ENCODE results near the gene LRRC74B. TPM values are rescaled to one million over a fixed set of nuclear protein-coding genes. Genes with fewer than 3 reads are reported as not detected.

Gene LRRC74B
- total RNA-seq, 1 experiment from 2014 or later: not detected

DNA sequence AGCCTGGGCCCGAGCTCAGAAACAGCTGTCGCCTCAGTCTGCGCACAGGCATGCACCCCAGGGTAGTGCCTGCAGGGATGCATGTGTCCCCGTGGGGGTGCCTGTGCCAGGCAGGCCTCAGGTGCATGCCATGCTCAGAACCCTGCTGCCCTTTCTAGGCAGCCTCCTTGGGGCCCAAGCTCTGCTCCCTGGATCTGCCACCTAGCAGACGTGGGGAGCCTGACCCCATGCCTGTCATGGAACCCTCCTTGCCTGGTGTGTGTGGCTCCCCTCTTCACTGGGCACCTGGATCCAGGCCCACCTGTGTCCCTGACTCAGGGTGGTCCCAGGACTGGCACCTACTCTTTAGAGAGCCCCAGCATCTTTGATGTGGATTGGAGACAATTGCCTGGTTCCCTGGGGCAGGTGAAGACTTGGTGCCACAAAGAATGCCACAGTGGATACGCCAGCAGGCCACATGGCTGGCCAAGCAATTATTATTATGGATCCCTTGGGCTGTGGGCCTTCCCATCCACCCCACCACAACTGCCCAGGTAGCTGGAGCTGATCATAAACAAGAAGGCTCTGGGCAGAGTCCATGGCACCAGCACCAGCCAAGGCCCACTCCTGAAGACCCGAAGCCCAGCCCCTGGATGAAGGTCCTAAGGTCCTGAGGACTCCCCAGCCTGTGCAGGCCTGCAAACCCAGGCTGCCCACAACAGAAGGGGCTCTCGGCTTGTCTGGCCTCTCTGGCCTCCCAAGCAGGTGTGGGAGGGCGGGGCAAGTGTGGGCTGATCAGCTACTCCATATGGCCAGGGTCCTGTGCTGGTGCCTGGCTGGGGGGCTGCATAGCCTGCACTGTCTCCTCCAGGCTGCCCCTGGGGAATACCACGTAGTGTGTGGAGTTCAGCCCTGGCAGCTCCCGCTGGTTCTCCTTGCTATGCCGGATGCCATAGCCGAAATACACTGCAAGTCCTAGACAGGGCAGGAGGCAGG lies 17.2 kb upstream of the LRRC74B start:
- H3K27ac Mint-ChIP-seq (ENCODE audit: unreplicated experiment): no peak overlapping the region
- no TSS peak for BruUV-seq (replicated peaks)
- no peak overlapping the region for H3K4me3 Mint-ChIP-seq (ENCODE audit: low read depth, unreplicated experiment)
- H3K27me3 Mint-ChIP-seq (ENCODE audit: unreplicated experiment): peaks cover 49% of the 10 kb centered on the region
- no peaks in the 10 kb centered on the region for H3K9me3 Mint-ChIP-seq (ENCODE audit: low read depth, unreplicated experiment)
- intact Hi-C loops (cut with micrococcal nuclease; ENCODE audit: unreplicated experiment): no loop called here
- peaks cover 5% of the 10 kb centered on the region for H3K36me3 Mint-ChIP-seq (ENCODE audit: insufficient read depth, unreplicated experiment)
- H3K4me1 Mint-ChIP-seq (ENCODE audit: low read depth, unreplicated experiment): no peaks in the 10 kb centered on the region
- DNase-seq: no peak
- CTCF ChIA-PET: no interaction called here
- TF ChIP-seq, protein P1, sequence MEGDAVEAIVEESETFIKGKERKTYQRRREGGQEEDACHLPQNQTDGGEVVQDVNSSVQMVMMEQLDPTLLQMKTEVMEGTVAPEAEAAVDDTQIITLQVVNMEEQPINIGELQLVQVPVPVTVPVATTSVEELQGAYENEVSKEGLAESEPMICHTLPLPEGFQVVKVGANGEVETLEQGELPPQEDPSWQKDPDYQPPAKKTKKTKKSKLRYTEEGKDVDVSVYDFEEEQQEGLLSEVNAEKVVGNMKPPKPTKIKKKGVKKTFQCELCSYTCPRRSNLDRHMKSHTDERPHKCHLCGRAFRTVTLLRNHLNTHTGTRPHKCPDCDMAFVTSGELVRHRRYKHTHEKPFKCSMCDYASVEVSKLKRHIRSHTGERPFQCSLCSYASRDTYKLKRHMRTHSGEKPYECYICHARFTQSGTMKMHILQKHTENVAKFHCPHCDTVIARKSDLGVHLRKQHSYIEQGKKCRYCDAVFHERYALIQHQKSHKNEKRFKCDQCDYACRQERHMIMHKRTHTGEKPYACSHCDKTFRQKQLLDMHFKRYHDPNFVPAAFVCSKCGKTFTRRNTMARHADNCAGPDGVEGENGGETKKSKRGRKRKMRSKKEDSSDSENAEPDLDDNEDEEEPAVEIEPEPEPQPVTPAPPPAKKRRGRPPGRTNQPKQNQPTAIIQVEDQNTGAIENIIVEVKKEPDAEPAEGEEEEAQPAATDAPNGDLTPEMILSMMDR (IDR thresholded peaks at IDR 0.05; ENCODE audit: unreplicated experiment): no peak

DNA sequence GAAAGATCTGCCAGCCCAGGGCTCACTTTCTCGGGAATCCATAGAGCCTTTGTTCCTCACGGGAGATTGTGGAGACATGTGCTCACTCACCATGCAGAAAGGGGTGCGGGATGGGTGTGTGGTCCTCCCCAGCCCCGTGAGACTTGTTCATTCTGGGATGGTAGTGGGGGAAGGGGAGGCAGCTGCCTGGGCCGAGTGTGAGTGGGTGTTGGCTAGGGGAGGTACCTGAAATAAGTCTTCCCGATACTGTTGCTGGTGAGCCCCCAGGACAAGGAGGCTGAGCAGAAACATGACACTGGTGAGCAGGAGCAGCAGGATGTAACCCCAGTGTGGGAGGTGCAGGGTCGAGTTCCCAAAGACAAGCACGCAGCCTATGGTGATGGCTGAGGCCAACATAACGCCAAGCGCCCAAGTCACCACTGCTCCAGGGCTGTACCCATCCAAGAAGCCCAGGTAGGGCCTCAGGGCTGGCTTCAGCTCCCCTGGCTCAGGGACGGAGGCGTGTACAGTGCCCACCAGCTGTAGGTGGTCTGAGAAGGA lies 16.2 kb upstream of the LRRC74B start:
- CTCF ChIA-PET: no interaction called here
- BruUV-seq (replicated peaks): no TSS peak
- no peaks in the 10 kb centered on the region for H3K9me3 Mint-ChIP-seq (ENCODE audit: low read depth, unreplicated experiment)
- no peak overlapping the region for H3K27ac Mint-ChIP-seq (ENCODE audit: unreplicated experiment)
- intact Hi-C loops (cut with micrococcal nuclease; ENCODE audit: unreplicated experiment): no loop called here
- peaks cover 5% of the 10 kb centered on the region for H3K36me3 Mint-ChIP-seq (ENCODE audit: insufficient read depth, unreplicated experiment)
- no peak overlapping the region for H3K4me3 Mint-ChIP-seq (ENCODE audit: low read depth, unreplicated experiment)
- peaks cover 55% of the 10 kb centered on the region for H3K27me3 Mint-ChIP-seq (ENCODE audit: unreplicated experiment)
- no peaks in the 10 kb centered on the region for H3K4me1 Mint-ChIP-seq (ENCODE audit: low read depth, unreplicated experiment)
- TF ChIP-seq, protein P1 (IDR thresholded peaks at IDR 0.05; ENCODE audit: unreplicated experiment): no peak
- no peak for DNase-seq

DNA sequence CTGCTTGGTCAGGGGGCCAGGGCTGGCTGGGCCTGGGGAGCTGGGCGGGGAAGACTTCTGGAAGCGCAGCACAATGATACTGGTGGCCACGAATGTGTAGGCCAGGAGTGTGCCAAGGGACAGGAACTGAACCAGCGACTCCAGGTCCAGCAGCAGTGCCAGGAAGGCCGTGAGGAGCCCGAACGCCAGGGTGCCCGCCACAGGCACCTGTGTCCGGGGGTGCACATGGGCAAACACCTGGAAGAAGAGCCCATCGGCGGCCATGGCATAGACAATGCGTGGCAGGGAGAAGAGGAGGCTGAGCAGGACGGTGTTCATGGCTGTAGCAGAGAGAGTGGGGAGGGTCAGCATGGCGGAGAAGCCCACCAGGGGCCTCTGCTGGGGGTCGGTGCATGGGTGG lies 15.7 kb upstream of the LRRC74B start:
- TF ChIP-seq, protein P1 (IDR thresholded peaks at IDR 0.05; ENCODE audit: unreplicated experiment): no peak

DNA sequence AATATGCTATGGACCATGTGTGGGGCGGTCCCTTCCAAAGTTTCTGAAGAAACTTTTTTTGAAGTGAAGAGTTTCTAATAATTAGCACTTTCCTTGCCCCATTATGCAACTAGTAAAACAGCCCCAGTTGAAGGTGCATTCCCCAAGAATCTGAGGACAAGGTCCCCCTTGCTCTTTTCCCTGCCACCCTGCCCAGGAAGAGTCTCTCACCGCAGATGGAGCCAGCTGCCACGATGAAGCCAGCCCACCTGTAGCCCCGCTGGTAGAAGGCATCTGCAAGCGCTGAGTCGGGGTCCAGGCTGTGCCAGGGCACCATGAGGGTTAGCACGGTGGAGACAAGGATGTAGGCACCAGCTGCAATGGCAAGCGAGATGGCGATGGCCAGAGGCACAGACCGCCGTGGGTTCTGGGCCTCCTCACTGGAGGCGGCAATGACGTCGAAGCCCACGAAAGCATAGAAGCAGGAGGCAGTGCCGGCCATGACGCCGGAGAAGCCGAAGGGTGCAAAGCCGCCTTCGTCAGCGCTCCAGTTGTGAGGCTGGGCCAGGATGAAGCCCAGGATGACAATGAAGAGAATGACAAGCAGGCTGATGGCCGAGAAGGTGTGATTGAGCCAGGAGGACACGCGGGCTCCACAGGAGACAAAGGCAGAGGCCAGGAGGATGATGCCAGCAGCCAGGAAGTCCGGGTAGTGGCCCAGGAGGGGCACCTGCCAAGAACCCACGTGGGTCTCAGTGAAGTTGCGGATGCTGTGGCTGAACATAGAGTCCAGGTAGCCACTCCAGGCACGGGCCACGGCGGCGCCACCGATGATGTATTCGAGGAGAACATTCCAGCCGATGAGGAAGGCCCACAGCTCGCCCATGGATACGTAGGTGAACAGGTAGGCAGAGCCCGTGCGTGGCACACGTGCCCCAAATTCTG lies 14.9 kb upstream of the LRRC74B start:
- intact Hi-C loops (cut with micrococcal nuclease; ENCODE audit: unreplicated experiment): no loop called here
- no peak for DNase-seq
- Mint-ChIP-seq H3K27ac (ENCODE audit: unreplicated experiment) (no peak overlapping the region), H3K27me3 (ENCODE audit: unreplicated experiment) (peaks cover 55% of the 10 kb centered on the region), H3K4me1 (ENCODE audit: low read depth, unreplicated experiment) (no peaks in the 10 kb centered on the region), H3K9me3 (ENCODE audit: low read depth, unreplicated experiment) (no peaks in the 10 kb centered on the region), H3K36me3 (ENCODE audit: insufficient read depth, unreplicated experiment) (peaks cover 2% of the 10 kb centered on the region), H3K4me3 (ENCODE audit: low read depth, unreplicated experiment) (peak overlapping the region; percentile 61)
- CTCF ChIA-PET: no interaction called here
- BruUV-seq (replicated peaks): no TSS peak
- TF ChIP-seq, protein P1 (IDR thresholded peaks at IDR 0.05; ENCODE audit: unreplicated experiment): no peak

More for the DNA sequence above, 15.7 kb upstream of the LRRC74B start:
- Mint-ChIP-seq H3K4me1 (ENCODE audit: low read depth, unreplicated experiment) (no peaks in the 10 kb centered on the region), H3K27ac (ENCODE audit: unreplicated experiment) (no peak overlapping the region), H3K4me3 (ENCODE audit: low read depth, unreplicated experiment) (no peak overlapping the region), H3K9me3 (ENCODE audit: low read depth, unreplicated experiment) (no peaks in the 10 kb centered on the region), H3K27me3 (ENCODE audit: unreplicated experiment) (peaks cover 55% of the 10 kb centered on the region), H3K36me3 (ENCODE audit: insufficient read depth, unreplicated experiment) (peaks cover 5% of the 10 kb centered on the region)
- no TSS peak for BruUV-seq (replicated peaks)
- DNase-seq: no peak
- CTCF ChIA-PET: no interaction called here
- intact Hi-C loops (cut with micrococcal nuclease; ENCODE audit: unreplicated experiment): no loop called here

All from Calu3 (cell line).